IMR-90 (cell line): ENCODE data around the gene CAP2. TPM values are rescaled to one million over a fixed set of nuclear protein-coding genes. Genes with fewer than 3 reads are reported as not detected.

Experiments
- ATAC-seq: fragments of 200-7000 bp; cut with Tn5 transposase; 2 replicates; pipeline ENCODE4 v1.9.1; 2020; ENCODE audit warnings: low read depth, mild to moderate bottlenecking, moderate library complexity
- BruUV-seq: library from RNA; stranded (reverse); fragments of 400-500 nt; replicated peaks from 2 replicates; lab custom pipeline; 2021; lab: Mats Ljungman, UMichigan
- CTCF ChIA-PET: fragments of 300-600 bp; formaldehyde crosslinking; extraction: SDS; loops from one replicate; lab custom pipeline; 2021; ENCODE audit warnings: antibody characterized with exemption; lab: Yijun Ruan, JAX
- POLR2A ChIA-PET: fragments of 300-600 bp; sonication (Branson Sonifier 250); formaldehyde crosslinking; loops from one replicate; lab custom pipeline; 2022; ENCODE audit warnings: antibody characterized with exemption; ENCODE audit not compliant: unreplicated experiment; lab: Charles Lee
- DNase-seq: peaks from one replicate; pipeline ENCODE4 v3.0.0; 2013
- H2AFZ ChIP-seq: replicated peaks from 2 replicates; pipeline ENCODE3; 2013; ENCODE audit warnings: low read length, mild to moderate bottlenecking; ENCODE audit not compliant: poor library complexity
- H2AK5ac ChIP-seq: 2 replicates; pipeline ENCODE4 v1.6.1; 2013; ENCODE audit warnings: low read depth, low read length, inconsistent platforms
- H2AK9ac ChIP-seq: replicated peaks from 2 replicates; pipeline ENCODE3; 2013; ENCODE audit warnings: mild to moderate bottlenecking, low read depth, low read length, moderate library complexity; ENCODE audit not compliant: poor library complexity
- H2BK120ac ChIP-seq: 2 replicates; pipeline ENCODE4 v1.6.1; 2013; ENCODE audit warnings: low read depth, low read length, inconsistent platforms
- H2BK15ac ChIP-seq: 3 replicates; pipeline ENCODE4 v1.6.1; 2013; ENCODE audit warnings: low read depth, low read length, inconsistent platforms
- H2BK20ac ChIP-seq: 2 replicates; pipeline ENCODE4 v1.6.1; 2013; ENCODE audit warnings: low read depth, mild to moderate bottlenecking, inconsistent platforms, low read length, moderate library complexity
- H2BK5ac ChIP-seq: 2 replicates; pipeline ENCODE4 v1.6.1; 2013; ENCODE audit warnings: mild to moderate bottlenecking, low read depth, low read length, inconsistent platforms; ENCODE audit not compliant: poor library complexity, severe bottlenecking
- H3K14ac ChIP-seq: replicated peaks from 2 replicates; pipeline ENCODE4 v1.6.1; 2013; ENCODE audit warnings: low read depth, low read length, inconsistent platforms
- H3K18ac ChIP-seq: 2 replicates; pipeline ENCODE4 v1.6.1; 2013; ENCODE audit warnings: low read depth, low read length, control low read depth
- H3K23ac ChIP-seq: 2 replicates; pipeline ENCODE4 v1.6.1; 2013; ENCODE audit warnings: low read depth, low read length, inconsistent platforms
- H3K27ac ChIP-seq: 2 replicates; pipeline ENCODE4 v1.5.1; 2013; ENCODE audit warnings: mild to moderate bottlenecking, control low read depth, low read length; ENCODE audit not compliant: insufficient read depth
- H3K27me3 ChIP-seq: 2 replicates; pipeline ENCODE4 v1.6.1; 2013; ENCODE audit warnings: low read length; ENCODE audit not compliant: control insufficient read depth, insufficient read depth
- H3K36me3 ChIP-seq: 2 replicates; pipeline ENCODE4 v1.6.1; 2013; ENCODE audit warnings: low read length, mixed read lengths; ENCODE audit not compliant: control insufficient read depth, insufficient read depth
- H3K4ac ChIP-seq: 2 replicates; pipeline ENCODE4 v1.6.1; 2013; ENCODE audit warnings: low read depth, low read length, inconsistent platforms
- H3K4me1 ChIP-seq: 2 replicates; pipeline ENCODE4 v1.6.1; 2013; ENCODE audit warnings: low read length, mixed read lengths; ENCODE audit not compliant: control insufficient read depth, insufficient read depth
- H3K4me2 ChIP-seq: 2 replicates; pipeline ENCODE4 v1.6.1; 2013; ENCODE audit warnings: low read depth, mild to moderate bottlenecking, control low read depth, low read length, moderate library complexity
- H3K4me3 ChIP-seq: 2 replicates; pipeline ENCODE4 v1.5.1; 2013; ENCODE audit warnings: low read depth, mild to moderate bottlenecking, control low read depth, low read length, moderate library complexity; ENCODE audit not compliant: insufficient read depth
- H3K56ac ChIP-seq: 2 replicates; pipeline ENCODE4 v1.6.1; 2013; ENCODE audit warnings: low read length, inconsistent platforms; ENCODE audit not compliant: insufficient read depth; ENCODE audit errors: extremely low read depth
- H3K79me1 ChIP-seq, 2 experiments: 2 replicates each; pipeline ENCODE4 v1.6.1; 2013; ENCODE audit warnings: low read length in 2 of 2, inconsistent platforms in 1 of 2, low read depth in 1 of 2
- H3K9ac ChIP-seq: 2 replicates; pipeline ENCODE4 v1.6.1; 2013; ENCODE audit warnings: low read depth, low read length, control low read depth
- H3K9me1 ChIP-seq: 2 replicates; pipeline ENCODE4 v1.6.1; 2013; ENCODE audit warnings: low read length, inconsistent platforms; ENCODE audit not compliant: insufficient read depth
- H3K9me3 ChIP-seq: 2 replicates; pipeline ENCODE4 v1.6.1; 2013; ENCODE audit warnings: low read length; ENCODE audit not compliant: control insufficient read depth, insufficient read depth
- H4K20me1 ChIP-seq: 2 replicates; pipeline ENCODE4 v1.6.1; 2013; ENCODE audit warnings: low read length, inconsistent platforms; ENCODE audit not compliant: insufficient read depth
- H4K5ac ChIP-seq: 2 replicates; pipeline ENCODE4 v1.6.1; 2013; ENCODE audit warnings: mild to moderate bottlenecking, low read depth, low read length, control low read depth
- H4K8ac ChIP-seq, 2 experiments: 2 replicates each; pipeline ENCODE4 v1.6.1; 2013; ENCODE audit warnings: low read depth in 2 of 2, low read length in 2 of 2, control low read depth in 1 of 2, inconsistent platforms in 1 of 2
- H4K91ac ChIP-seq: 2 replicates; pipeline ENCODE4 v1.6.1; 2013; ENCODE audit warnings: low read depth, low read length, inconsistent platforms; ENCODE audit not compliant: insufficient read depth
- BHLHE40 ChIP-seq: fragments of 150-350 bp; IDR thresholded peaks from 2 replicates; pipeline ENCODE4 v1.6.1; 2016; ENCODE audit warnings: mild to moderate bottlenecking, low read depth, low read length
- NFE2L2 ChIP-seq: fragments of 150-350 bp; IDR thresholded peaks from 2 replicates; pipeline ENCODE4 v1.6.1; 2016; ENCODE audit warnings: low read depth, mild to moderate bottlenecking, low read length
- RAD21 ChIP-seq: IDR thresholded peaks from 2 replicates; pipeline ENCODE4 v1.6.1; 2012; ENCODE audit warnings: low read length, improper control_type of control experiment
- RFX5 ChIP-seq: IDR thresholded peaks from 2 replicates; pipeline ENCODE4 v1.8.0; 2012; ENCODE audit warnings: low read depth, mild to moderate bottlenecking, low read length, moderate library complexity
- WGBS, 2 experiments: methylation state at CpG; one replicate each; pipeline versions ENCODE4 v1.1.5 to v1.1.7; 2013; ENCODE audit warnings: missing lambda C conversion rate in 2 of 2; ENCODE audit not compliant: insufficient read length in 1 of 2; ENCODE audit errors: extremely low coverage in 2 of 2; 5-methylcytosine and 5-hydroxymethylcytosine counted together
- dilution Hi-C: fragments of 300-500 bp; cut with HindIII; formaldehyde crosslinking; loops from one replicate; pipeline ENCODE4 v1.14.3; 2018; ENCODE audit warnings: low sequenced_read_pairs; ENCODE audit not compliant: unreplicated experiment
- in situ Hi-C: fragments of 300-500 bp; cut with MboI; formaldehyde crosslinking; loops from 3 replicates; pipeline ENCODE4 v1.14.3; 2019; ENCODE audit warnings: low sequenced_read_pairs, inconsistent platforms, mixed read lengths
- intact Hi-C: fragments of 100-400 bp; cut with micrococcal nuclease; formaldehyde crosslinking; loops from 2 replicates; pipeline ENCODE4 v1.10.0; 2022
- polyA plus RNA-seq, 3 experiments: library from polyadenylated mRNA; depleted of rRNA; stranded (reverse); fragments of >200 nt; gene quantifications; 2 replicates each; pipeline ENCODE4 v1.2.3, GENCODE V29; 2012; ENCODE audit warnings: low replicate concordance in 1 of 3
- total RNA-seq: library from RNA; depleted of rRNA; stranded (reverse); fragments of >200 nt; gene quantifications from 2 replicates; pipeline ENCODE4 v1.2.3, GENCODE V29; 2012
- TF ChIP-seq, protein P1 (sequence below): fragments of 150-350 bp; IDR thresholded peaks from 2 replicates; pipeline ENCODE4 v1.6.1; 2016; ENCODE audit warnings: low read depth, mild to moderate bottlenecking, low read length, moderate library complexity, borderline replicate concordance

Gene CAP2
- total and polyA plus RNA-seq, 2 of the 4 experiments (the other 2 are of a cell fraction) = 14.5 to 27.5 TPM

DNA sequence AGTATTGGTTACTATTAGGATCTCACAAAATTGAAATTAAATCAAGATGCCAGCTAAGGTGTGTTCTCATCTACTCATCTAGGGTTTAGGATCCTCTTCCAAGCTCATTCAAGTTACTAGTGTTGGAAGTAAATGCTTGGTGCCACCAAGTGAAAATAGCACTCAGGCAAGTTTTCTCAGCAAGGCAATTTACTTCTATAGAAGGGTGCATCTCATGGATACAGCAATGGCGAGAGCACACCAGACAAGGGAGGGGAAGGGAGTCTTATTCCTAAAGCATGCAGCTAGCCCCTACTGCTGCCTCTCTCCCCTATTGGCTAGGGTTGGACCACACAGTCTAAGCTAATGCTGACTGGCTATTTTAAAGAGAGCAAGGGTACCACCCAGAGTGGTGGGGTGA is 183.7 kb downstream of the CAP2 start:
- Histone ChIP-seq H3K36me3 (no peaks in the 10 kb centered on the region), H3K27ac (no peak overlapping the region), H3K4me3 (no peak overlapping the region), H3K23ac (no peak overlapping the region), H2AFZ (no peak overlapping the region), H3K14ac (no peak overlapping the region), H2BK15ac (no peak overlapping the region), H3K27me3 (no peaks in the 10 kb centered on the region; the same call in 1 of the 2 replicates), H2AK9ac (no peak overlapping the region), H3K4ac (no peak overlapping the region), H4K91ac (no peak overlapping the region), H3K4me2 (no peak overlapping the region), H4K5ac (no peak overlapping the region), H2BK20ac (no peak overlapping the region), H4K20me1 (no peaks in the 10 kb centered on the region), H2BK5ac (no peak overlapping the region), H3K9me1 (no peaks in the 10 kb centered on the region), H2BK120ac (no peak overlapping the region), H3K9me3 (peaks cover 12% of the 10 kb centered on the region), H3K18ac (no peak overlapping the region), H3K4me1 (no peaks in the 10 kb centered on the region; the same call in 1 of the 2 replicates), H2AK5ac (no peak overlapping the region), H3K56ac (no peak overlapping the region), H3K79me1 (no peaks in the 10 kb centered on the region), H4K8ac (no peak overlapping the region), H3K9ac (no peak overlapping the region)
- ATAC-seq (no peak), DNase-seq (no peak)
- POLR2A ChIA-PET = no interaction called here
- intact Hi-C loops (no loop called here), dilution Hi-C loops (no loop called here), in situ Hi-C loops (no loop called here)
- no CpG with 5 or more reads among the region's 1 CpG for WGBS, 2 experiments
- CTCF ChIA-PET = no interaction called here
- TF ChIP-seq BHLHE40 (no peak), RAD21 (no peak), NFE2L2 (no peak), RFX5 (no peak)
- TF ChIP-seq, protein P1, sequence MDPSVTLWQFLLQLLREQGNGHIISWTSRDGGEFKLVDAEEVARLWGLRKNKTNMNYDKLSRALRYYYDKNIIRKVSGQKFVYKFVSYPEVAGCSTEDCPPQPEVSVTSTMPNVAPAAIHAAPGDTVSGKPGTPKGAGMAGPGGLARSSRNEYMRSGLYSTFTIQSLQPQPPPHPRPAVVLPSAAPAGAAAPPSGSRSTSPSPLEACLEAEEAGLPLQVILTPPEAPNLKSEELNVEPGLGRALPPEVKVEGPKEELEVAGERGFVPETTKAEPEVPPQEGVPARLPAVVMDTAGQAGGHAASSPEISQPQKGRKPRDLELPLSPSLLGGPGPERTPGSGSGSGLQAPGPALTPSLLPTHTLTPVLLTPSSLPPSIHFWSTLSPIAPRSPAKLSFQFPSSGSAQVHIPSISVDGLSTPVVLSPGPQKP = no peak
- BruUV-seq = no TSS peak
